T-helper 1 cell treated with Interleukin-12 subunit alpha and Interleukin-12 subunit beta and Interleukin-4 antibody, amounts not matched to agents 30 μg/mL and 1 μg/mL, for 36 hours (primary cell): ENCODE data around the gene GPR132.
"Not testable (repeated sequence)": the region's sequence is repeated elsewhere in the genome, so short reads cannot be mapped to it uniquely, and the experiment has no call there.

ENCODE experiments used
- H3K27ac Mint-ChIP-seq: one replicate; pipeline ENCODE4 v1.8.0; 2021; ENCODE audit warnings: mild to moderate bottlenecking, mixed read lengths
- H3K27me3 Mint-ChIP-seq: one replicate; pipeline ENCODE4 v1.8.0; 2021; ENCODE audit warnings: low read depth, mixed read lengths
- H3K36me3 Mint-ChIP-seq: one replicate; pipeline ENCODE4 v1.8.0; 2021; ENCODE audit warnings: low read depth, mixed read lengths
- H3K4me1 Mint-ChIP-seq: one replicate; pipeline ENCODE4 v1.8.0; 2021; ENCODE audit warnings: low read depth, mixed read lengths
- H3K4me3 Mint-ChIP-seq: one replicate; pipeline ENCODE4 v1.8.0; 2021; ENCODE audit warnings: mild to moderate bottlenecking, moderate library complexity, mixed read lengths
- H3K9me3 Mint-ChIP-seq: one replicate; pipeline ENCODE4 v1.8.0; 2021; ENCODE audit warnings: mixed read lengths

Gene GPR132, protein sequence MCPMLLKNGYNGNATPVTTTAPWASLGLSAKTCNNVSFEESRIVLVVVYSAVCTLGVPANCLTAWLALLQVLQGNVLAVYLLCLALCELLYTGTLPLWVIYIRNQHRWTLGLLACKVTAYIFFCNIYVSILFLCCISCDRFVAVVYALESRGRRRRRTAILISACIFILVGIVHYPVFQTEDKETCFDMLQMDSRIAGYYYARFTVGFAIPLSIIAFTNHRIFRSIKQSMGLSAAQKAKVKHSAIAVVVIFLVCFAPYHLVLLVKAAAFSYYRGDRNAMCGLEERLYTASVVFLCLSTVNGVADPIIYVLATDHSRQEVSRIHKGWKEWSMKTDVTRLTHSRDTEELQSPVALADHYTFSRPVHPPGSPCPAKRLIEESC

DNA sequence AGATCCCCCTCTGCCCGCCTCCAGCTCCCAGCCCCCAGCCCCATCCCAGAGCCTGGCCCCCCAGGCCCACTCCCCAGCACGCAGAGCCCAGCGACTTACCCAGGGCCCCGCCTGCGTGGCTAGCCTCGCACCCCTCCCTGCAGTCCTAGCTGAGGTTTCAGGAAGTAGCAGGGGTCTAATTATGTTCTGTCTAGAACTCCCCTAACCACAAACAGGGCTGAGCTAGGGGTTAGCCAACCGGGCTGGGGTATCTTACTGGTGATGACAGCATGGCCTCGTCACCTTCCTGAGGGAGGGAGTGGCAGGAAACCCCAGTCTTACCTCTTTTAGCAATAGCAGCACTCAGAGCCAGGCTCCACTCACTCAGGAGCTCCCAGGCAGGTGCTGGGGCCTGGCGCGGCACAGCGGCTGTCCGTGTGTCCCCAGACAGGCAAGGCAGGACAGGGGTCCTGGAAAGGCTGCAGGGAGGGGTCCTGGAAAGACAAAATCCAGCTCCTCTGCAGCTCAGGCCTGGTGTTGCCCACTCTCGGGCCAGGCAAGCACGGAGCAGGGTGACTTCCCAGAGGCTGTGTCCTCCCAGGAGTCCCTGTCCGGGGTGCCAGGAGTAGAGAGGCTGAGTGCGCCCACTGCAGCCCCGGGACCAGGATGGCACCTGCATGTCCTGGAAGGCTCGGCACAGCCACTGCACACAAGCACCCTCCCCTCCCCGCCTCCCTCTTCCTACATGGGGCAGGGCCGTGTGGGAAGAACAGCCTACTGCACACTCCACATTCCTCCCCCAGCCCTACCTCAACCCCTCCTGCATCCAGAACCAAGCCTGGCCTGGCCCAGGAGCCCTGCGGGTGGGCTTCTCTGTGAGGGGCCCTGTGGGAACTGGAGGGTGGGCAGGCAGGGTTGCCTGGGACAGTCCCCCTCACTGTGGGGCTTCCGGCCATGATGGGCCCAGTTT is at the start of gene GPR132:
Gene GPR132, minus strand, starts transcription at position 151 of the 949 bp plus-strand sequence. CDS start 10,010 bp downstream, outside the sequence.
- Mint-ChIP-seq H3K27ac (peak within 1 kb of the TSS; percentile 89), H3K36me3 (peaks cover 12% of the 10 kb centered on the region), H3K4me1 (peaks cover 49% of the 10 kb centered on the region), H3K27me3 (no peaks in the 10 kb centered on the region), H3K9me3 (no peaks in the 10 kb centered on the region), H3K4me3 (peak within 1 kb of the TSS; percentile 82)

GRCh38 chr14:105109243-105109642 is 44.0 kb upstream of the GPR132 start:
- peaks cover 30% of the 10 kb centered on the region for H3K27me3 Mint-ChIP-seq
- not testable (repeated sequence) for H3K4me1 Mint-ChIP-seq, H3K36me3 Mint-ChIP-seq, H3K27ac Mint-ChIP-seq, H3K9me3 Mint-ChIP-seq, H3K4me3 Mint-ChIP-seq

- H3K4me3 Mint-ChIP-seq, result no peak overlapping the region
- H3K27ac Mint-ChIP-seq, result no peak overlapping the region
- peaks cover 4% of the 10 kb centered on the region for H3K4me1 Mint-ChIP-seq
- H3K9me3 Mint-ChIP-seq, result no peaks in the 10 kb centered on the region
- H3K27me3 Mint-ChIP-seq, result peaks cover 36% of the 10 kb centered on the region
- H3K36me3 Mint-ChIP-seq, result no peaks in the 10 kb centered on the region
These were observed 43.3 kb upstream of the GPR132 start for GRCh38 chr14:105108516-105108864.

DNA sequence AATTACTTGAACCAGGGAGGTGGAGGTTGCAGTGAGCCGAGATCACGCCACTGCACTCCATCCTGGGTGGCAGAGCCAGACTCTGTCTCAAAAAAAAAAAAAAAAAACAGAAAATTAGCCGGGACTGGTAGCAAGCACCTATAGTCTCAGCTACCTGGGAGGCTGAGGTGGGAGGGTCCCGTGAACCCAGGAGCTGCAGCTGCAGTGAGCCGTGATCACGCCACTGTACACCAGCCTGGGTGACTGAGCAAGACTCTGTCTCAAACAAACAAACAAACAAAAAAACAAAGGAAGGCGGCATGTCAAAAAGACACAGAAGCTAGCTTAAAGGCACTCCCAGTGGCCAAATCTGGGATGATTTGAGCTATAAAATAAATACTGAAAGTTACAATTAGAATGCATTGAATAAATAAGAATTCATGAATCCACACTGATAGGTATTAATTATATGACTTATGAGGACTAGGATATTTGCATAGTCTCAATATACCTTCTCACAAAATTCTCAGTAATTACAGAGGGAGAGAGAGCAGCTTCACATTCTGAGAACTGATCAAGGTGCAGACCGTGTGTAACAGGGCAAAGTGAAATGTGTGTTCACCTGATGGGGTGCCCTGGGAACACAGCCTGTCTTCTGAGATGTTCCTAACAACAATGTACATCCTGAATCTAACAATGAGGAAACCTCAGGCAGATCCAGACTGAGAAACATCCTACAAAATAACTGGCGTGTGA is 42.7 kb upstream of the GPR132 start:
- Mint-ChIP-seq H3K9me3 (no peaks in the 10 kb centered on the region), H3K4me1 (peaks cover 4% of the 10 kb centered on the region), H3K27me3 (peaks cover 39% of the 10 kb centered on the region), H3K36me3 (no peaks in the 10 kb centered on the region), H3K27ac (no peak overlapping the region), H3K4me3 (no peak overlapping the region)

- Mint-ChIP-seq H3K27ac (no peak overlapping the region), H3K36me3 (no peaks in the 10 kb centered on the region), H3K4me3 (no peak overlapping the region), H3K4me1 (peaks cover 4% of the 10 kb centered on the region), H3K27me3 (peaks cover 43% of the 10 kb centered on the region), H3K9me3 (no peaks in the 10 kb centered on the region)
These were observed 42.1 kb upstream of the GPR132 start for GRCh38 chr14:105107351-105107750.

DNA sequence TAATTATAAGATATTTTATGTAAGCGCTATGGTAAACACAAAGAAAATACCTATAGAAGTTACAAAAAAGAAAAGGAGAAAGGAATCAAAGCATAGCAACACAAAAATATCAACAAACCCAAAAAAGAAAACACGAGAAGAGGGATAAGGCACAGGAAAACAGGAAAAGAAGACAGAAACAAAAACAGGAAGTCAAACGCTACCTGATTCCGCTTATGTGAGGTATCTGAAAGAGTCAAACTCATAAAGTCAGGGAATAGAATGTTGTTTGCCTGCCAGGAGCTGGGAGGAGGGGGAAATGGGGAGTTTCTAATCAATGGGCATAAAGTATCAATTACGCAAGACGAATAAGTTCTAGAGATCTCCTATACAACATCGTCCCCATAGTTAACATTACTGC is 39.9 kb upstream of the GPR132 start:
- H3K4me1 Mint-ChIP-seq, result peaks cover 4% of the 10 kb centered on the region
- peaks cover 43% of the 10 kb centered on the region for H3K27me3 Mint-ChIP-seq
- no peaks in the 10 kb centered on the region for H3K36me3 Mint-ChIP-seq
- no peaks in the 10 kb centered on the region for H3K9me3 Mint-ChIP-seq
- no peak overlapping the region for H3K27ac Mint-ChIP-seq
- H3K4me3 Mint-ChIP-seq, result no peak overlapping the region

GRCh38 chr14:105102893-105103292 is 37.7 kb upstream of the GPR132 start:
- H3K27me3 Mint-ChIP-seq, result peaks cover 37% of the 10 kb centered on the region
- peaks cover 4% of the 10 kb centered on the region for H3K4me1 Mint-ChIP-seq
- H3K36me3 Mint-ChIP-seq, result no peaks in the 10 kb centered on the region
- no peak overlapping the region for H3K27ac Mint-ChIP-seq
- H3K9me3 Mint-ChIP-seq, result no peaks in the 10 kb centered on the region
- H3K4me3 Mint-ChIP-seq, result no peak overlapping the region

GRCh38 chr14:105102361-105102870 is 37.2 kb upstream of the GPR132 start:
- Mint-ChIP-seq H3K27me3 (peaks cover 35% of the 10 kb centered on the region), H3K36me3 (no peaks in the 10 kb centered on the region), H3K27ac (no peak overlapping the region), H3K9me3 (no peaks in the 10 kb centered on the region), H3K4me1 (peaks cover 4% of the 10 kb centered on the region), H3K4me3 (no peak overlapping the region)

DNA sequence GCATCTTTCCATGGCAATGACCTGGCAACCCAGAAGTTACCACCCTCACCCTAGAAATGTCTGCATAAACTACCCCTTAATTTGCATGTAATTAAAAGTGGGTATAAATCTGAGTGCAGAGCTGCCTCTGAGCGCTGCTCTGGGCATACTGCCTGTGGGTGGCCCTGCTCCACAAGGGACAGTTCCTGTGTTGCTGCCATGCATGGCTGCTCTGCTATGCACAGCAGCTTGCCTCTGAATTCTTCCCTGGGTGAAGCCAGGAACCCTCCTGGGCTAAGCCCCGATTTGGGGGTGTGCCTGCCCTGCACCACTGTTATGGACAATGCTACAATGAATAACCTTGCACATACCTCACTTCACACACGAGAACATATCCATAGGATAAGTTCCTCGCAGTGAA is 35.7 kb upstream of the GPR132 start:
- Mint-ChIP-seq H3K4me1 (peaks cover 4% of the 10 kb centered on the region), H3K27ac (no peak overlapping the region), H3K36me3 (no peaks in the 10 kb centered on the region), H3K9me3 (no peaks in the 10 kb centered on the region), H3K4me3 (no peak overlapping the region), H3K27me3 (peaks cover 23% of the 10 kb centered on the region)

DNA sequence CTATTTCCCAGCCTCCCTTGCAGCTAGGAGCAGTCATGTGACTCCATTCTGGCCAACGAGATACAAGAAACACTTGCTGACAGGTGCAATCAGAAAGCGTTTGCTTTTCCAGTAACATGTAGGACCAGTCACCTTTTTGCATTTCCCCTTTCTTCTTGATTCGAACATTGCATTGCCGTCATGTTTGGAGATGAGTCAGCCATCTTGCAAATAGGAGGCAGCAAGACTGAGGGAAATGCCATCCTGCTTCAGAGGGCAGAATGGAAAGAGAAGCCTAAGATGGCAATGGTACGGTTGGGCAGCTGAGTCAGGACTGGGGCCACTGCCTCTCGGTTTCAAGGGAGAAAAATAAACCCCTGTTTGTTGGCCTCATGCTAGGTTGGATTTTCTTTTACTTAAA is 34.5 kb upstream of the GPR132 start:
- Mint-ChIP-seq H3K4me3 (no peak overlapping the region), H3K9me3 (no peaks in the 10 kb centered on the region), H3K4me1 (no peaks in the 10 kb centered on the region), H3K27ac (no peak overlapping the region), H3K27me3 (peaks cover 16% of the 10 kb centered on the region), H3K36me3 (no peaks in the 10 kb centered on the region)

GRCh38 chr14:105098316-105098715 is 33.1 kb upstream of the GPR132 start:
- Mint-ChIP-seq H3K9me3 (no peaks in the 10 kb centered on the region), H3K36me3 (no peaks in the 10 kb centered on the region), H3K4me1 (peaks cover 6% of the 10 kb centered on the region), H3K4me3 (no peak overlapping the region), H3K27ac (no peak overlapping the region), H3K27me3 (peaks cover 6% of the 10 kb centered on the region)

- Mint-ChIP-seq H3K4me1 (peaks cover 6% of the 10 kb centered on the region), H3K9me3 (no peaks in the 10 kb centered on the region), H3K4me3 (no peak overlapping the region), H3K36me3 (no peaks in the 10 kb centered on the region), H3K27ac (no peak overlapping the region), H3K27me3 (peaks cover 2% of the 10 kb centered on the region)
These were observed 32.5 kb upstream of the GPR132 start for GRCh38 chr14:105097794-105098127.

GRCh38 chr14:105096206-105096875 is 31.1 kb upstream of the GPR132 start:
- H3K36me3 Mint-ChIP-seq, result no peaks in the 10 kb centered on the region
- H3K4me1 Mint-ChIP-seq, result peaks cover 6% of the 10 kb centered on the region
- no peaks in the 10 kb centered on the region for H3K27me3 Mint-ChIP-seq
- H3K4me3 Mint-ChIP-seq, result peak overlapping the region; percentile 22
- H3K27ac Mint-ChIP-seq, result peak overlapping the region; percentile 17
- H3K9me3 Mint-ChIP-seq, result no peaks in the 10 kb centered on the region

- peak overlapping the region; percentile 46 for H3K4me3 Mint-ChIP-seq
- H3K27ac Mint-ChIP-seq, result no peak overlapping the region
- peaks cover 3% of the 10 kb centered on the region for H3K27me3 Mint-ChIP-seq
These were observed 30.1 kb upstream of the GPR132 start for GRCh38 chr14:105095236-105095805.

More at GRCh38 chr14:105095236-105095805, 30.1 kb upstream of the GPR132 start:
- Mint-ChIP-seq H3K4me1 (peaks cover 10% of the 10 kb centered on the region), H3K36me3 (no peaks in the 10 kb centered on the region), H3K9me3 (no peaks in the 10 kb centered on the region)
